Caco-2 (cell line): ENCODE data around the gene TRMT1L. TPM values are rescaled to one million over a fixed set of nuclear protein-coding genes. Genes with fewer than 3 reads are reported as not detected.

Source experiments
- BruUV-seq: library from RNA; stranded (reverse); fragments of 400-500 nt; replicated peaks from 2 replicates; lab custom pipeline; 2021; lab: Mats Ljungman, UMichigan
- CTCF ChIA-PET: fragments of 300-600 bp; sonication (Branson Sonifier 250); formaldehyde crosslinking; loops from one replicate; lab custom pipeline; 2022; ENCODE audit warnings: antibody characterized with exemption; lab: Charles Lee
- POLR2A ChIA-PET: fragments of 300-600 bp; sonication (Branson Sonifier 250); formaldehyde crosslinking; loops from one replicate; lab custom pipeline; 2022; ENCODE audit warnings: antibody characterized with exemption; lab: Charles Lee
- DNase-seq, 2 experiments: peaks; one replicate each; pipeline versions ENCODE4 v3.0.0 to v3.0.0-alpha.2; 2020 to 2022
- H3K27me3 ChIP-seq: replicated peaks from 2 replicates; pipeline ENCODE4 v1.6.0; 2011; ENCODE audit warnings: low read length; ENCODE audit not compliant: control insufficient read depth, insufficient read depth
- H3K36me3 ChIP-seq: 2 replicates; pipeline ENCODE4 v1.5.1; 2011; ENCODE audit warnings: low read length; ENCODE audit not compliant: control insufficient read depth, insufficient read depth
- H3K4me1 ChIP-seq: fragments of 250-450 bp; sonication (Bioruptor Pico); 2 replicates; pipeline ENCODE4 v1.5.1; 2020; ENCODE audit warnings: mild to moderate bottlenecking
- H3K4me3 ChIP-seq: 2 replicates; pipeline ENCODE4 v1.5.1; 2011; ENCODE audit warnings: low read depth, mild to moderate bottlenecking, control low read depth, low read length
- H3K9me3 ChIP-seq: fragments of 250-450 bp; sonication (Bioruptor Pico); 2 replicates; pipeline ENCODE4 v1.5.1; 2020; ENCODE audit warnings: mild to moderate bottlenecking, moderate library complexity
- H3K27ac Mint-ChIP-seq: one replicate; pipeline ENCODE4 v1.8.0; 2022; ENCODE audit warnings: mixed read lengths; ENCODE audit not compliant: unreplicated experiment
- H3K27me3 Mint-ChIP-seq: one replicate; pipeline ENCODE4 v1.8.0; 2022; ENCODE audit warnings: mixed read lengths; ENCODE audit not compliant: insufficient read depth, unreplicated experiment
- H3K36me3 Mint-ChIP-seq: one replicate; pipeline ENCODE4 v1.8.0; 2022; ENCODE audit warnings: mild to moderate bottlenecking, mixed read lengths; ENCODE audit not compliant: insufficient read depth, unreplicated experiment
- H3K4me1 Mint-ChIP-seq: one replicate; pipeline ENCODE4 v1.8.0; 2022; ENCODE audit warnings: low read depth, mixed read lengths; ENCODE audit not compliant: unreplicated experiment
- H3K4me3 Mint-ChIP-seq: one replicate; pipeline ENCODE4 v1.8.0; 2022; ENCODE audit warnings: mild to moderate bottlenecking, moderate library complexity, mixed read lengths; ENCODE audit not compliant: unreplicated experiment
- H3K9me3 Mint-ChIP-seq: one replicate; pipeline ENCODE4 v1.8.0; 2022; ENCODE audit warnings: mixed read lengths; ENCODE audit not compliant: unreplicated experiment
- intact Hi-C: fragments of 100-400 bp; cut with micrococcal nuclease; formaldehyde crosslinking; loops from one replicate; pipeline ENCODE4 v1.10.0; 2022; ENCODE audit not compliant: unreplicated experiment
- total RNA-seq: library from RNA; stranded (reverse); gene quantifications from 2 replicates; pipeline ENCODE4 v1.2.3, GENCODE V29; 2022
- TF ChIP-seq, protein P1 (sequence below), 2 experiments: fragments of 200-600 bp in 1 of 2; IDR thresholded peaks; 1 replicate in 1 of 2; 2 replicates in 1 of 2; pipeline versions ENCODE4 v1.5.1 to v1.8.0; 2011 to 2022; ENCODE audit warnings: antibody characterized with exemption in 1 of 2, control low read depth in 1 of 2, inconsistent platforms in 1 of 2, low read depth in 1 of 2, low read length in 1 of 2, mild to moderate bottlenecking in 1 of 2, moderate library complexity in 1 of 2; ENCODE audit not compliant: insufficient read depth in 1 of 2, severe bottlenecking in 1 of 2, unreplicated experiment in 1 of 2

The TRMT1L gene
- total RNA-seq, 1 experiment from 2014 or later = 14.2 TPM

GRCh38 chr1:185087746-185088145 lies 69.0 kb downstream of the TRMT1L start:
- TF ChIP-seq, protein P1, sequence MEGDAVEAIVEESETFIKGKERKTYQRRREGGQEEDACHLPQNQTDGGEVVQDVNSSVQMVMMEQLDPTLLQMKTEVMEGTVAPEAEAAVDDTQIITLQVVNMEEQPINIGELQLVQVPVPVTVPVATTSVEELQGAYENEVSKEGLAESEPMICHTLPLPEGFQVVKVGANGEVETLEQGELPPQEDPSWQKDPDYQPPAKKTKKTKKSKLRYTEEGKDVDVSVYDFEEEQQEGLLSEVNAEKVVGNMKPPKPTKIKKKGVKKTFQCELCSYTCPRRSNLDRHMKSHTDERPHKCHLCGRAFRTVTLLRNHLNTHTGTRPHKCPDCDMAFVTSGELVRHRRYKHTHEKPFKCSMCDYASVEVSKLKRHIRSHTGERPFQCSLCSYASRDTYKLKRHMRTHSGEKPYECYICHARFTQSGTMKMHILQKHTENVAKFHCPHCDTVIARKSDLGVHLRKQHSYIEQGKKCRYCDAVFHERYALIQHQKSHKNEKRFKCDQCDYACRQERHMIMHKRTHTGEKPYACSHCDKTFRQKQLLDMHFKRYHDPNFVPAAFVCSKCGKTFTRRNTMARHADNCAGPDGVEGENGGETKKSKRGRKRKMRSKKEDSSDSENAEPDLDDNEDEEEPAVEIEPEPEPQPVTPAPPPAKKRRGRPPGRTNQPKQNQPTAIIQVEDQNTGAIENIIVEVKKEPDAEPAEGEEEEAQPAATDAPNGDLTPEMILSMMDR (IDR thresholded peaks at IDR 0.05; ENCODE audit: insufficient read depth in 1 of 2, low read depth in 1 of 2, low read length in 1 of 2, severe bottlenecking in 1 of 2, unreplicated experiment in 1 of 2) = no peak
- CTCF ChIA-PET = no interaction called here
- no TSS peak for BruUV-seq

DNA sequence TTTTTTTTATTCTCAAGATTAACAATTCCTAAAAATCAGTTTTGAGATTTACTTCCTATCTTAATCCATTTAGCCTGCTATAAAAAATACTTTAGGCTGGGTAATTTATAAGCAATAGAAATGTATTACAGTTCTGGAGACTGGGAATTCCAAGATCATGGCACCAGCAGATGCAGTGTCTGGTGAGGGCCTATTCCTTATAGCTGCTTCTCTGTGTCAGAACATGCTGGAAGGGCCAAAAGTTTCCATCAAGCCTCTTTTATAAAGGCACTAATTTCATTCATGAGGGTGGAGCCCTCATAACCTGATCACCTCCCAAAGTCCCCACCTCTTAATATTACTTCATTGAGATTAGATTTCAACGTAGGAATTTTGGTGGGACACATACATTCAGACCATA lies 69.7 kb downstream of the TRMT1L start:
- Mint-ChIP-seq H3K4me3 (no peak overlapping the region), H3K27ac (no peak overlapping the region), H3K27me3 (no peaks in the 10 kb centered on the region), H3K9me3 (no peaks in the 10 kb centered on the region), H3K36me3 (peaks cover 12% of the 10 kb centered on the region), H3K4me1 (no peaks in the 10 kb centered on the region)
- H3K4me3 ChIP-seq = no peak overlapping the region
- H3K27me3 ChIP-seq = no peaks in the 10 kb centered on the region
- intact Hi-C loops = no loop called here
- no peak for DNase-seq
- ChIA-PET POLR2A (no interaction called here), CTCF (no interaction called here)
- H3K4me1 ChIP-seq = no peaks in the 10 kb centered on the region
- H3K36me3 ChIP-seq = no peaks in the 10 kb centered on the region; the same call in 1 of the 2 replicates
- H3K9me3 ChIP-seq = no peaks in the 10 kb centered on the region
- TF ChIP-seq, protein P1 (IDR thresholded peaks at IDR 0.05; ENCODE audit: insufficient read depth in 1 of 2, low read depth in 1 of 2, low read length in 1 of 2, severe bottlenecking in 1 of 2, unreplicated experiment in 1 of 2) = no peak
- BruUV-seq = no TSS peak

More at GRCh38 chr1:185087746-185088145, 69.0 kb downstream of the TRMT1L start:
- POLR2A ChIA-PET = no interaction called here
- no peaks in the 10 kb centered on the region for H3K4me1 ChIP-seq
- Mint-ChIP-seq H3K4me3 (no peak overlapping the region), H3K36me3 (peaks cover 12% of the 10 kb centered on the region), H3K27me3 (no peaks in the 10 kb centered on the region), H3K27ac (no peak overlapping the region), H3K4me1 (no peaks in the 10 kb centered on the region), H3K9me3 (no peaks in the 10 kb centered on the region)
- intact Hi-C loops = no loop called here
- no peaks in the 10 kb centered on the region for H3K27me3 ChIP-seq
- no peaks in the 10 kb centered on the region for H3K9me3 ChIP-seq
- no peaks in the 10 kb centered on the region; the same call in 1 of the 2 replicates for H3K36me3 ChIP-seq
- no peak for DNase-seq
- no peak overlapping the region for H3K4me3 ChIP-seq

GRCh38 chr1:185083818-185084217 lies 72.9 kb downstream of the TRMT1L start:
- H3K4me1 Mint-ChIP-seq = peaks cover 6% of the 10 kb centered on the region
- CTCF ChIA-PET = no interaction called here
- DNase-seq = no peak
- TF ChIP-seq, protein P1 (IDR thresholded peaks at IDR 0.05; ENCODE audit: insufficient read depth in 1 of 2, low read depth in 1 of 2, low read length in 1 of 2, severe bottlenecking in 1 of 2, unreplicated experiment in 1 of 2) = no peak
- no peaks in the 10 kb centered on the region for H3K27me3 Mint-ChIP-seq
- intact Hi-C loops = no loop called here
- no TSS peak for BruUV-seq
- peaks cover 10% of the 10 kb centered on the region for H3K9me3 Mint-ChIP-seq
- H3K4me3 ChIP-seq = no peak overlapping the region
- H3K27me3 ChIP-seq = no peaks in the 10 kb centered on the region
- peaks cover 6% of the 10 kb centered on the region for H3K36me3 Mint-ChIP-seq
- no peak overlapping the region for H3K27ac Mint-ChIP-seq
- H3K9me3 ChIP-seq = no peaks in the 10 kb centered on the region
- no peak overlapping the region for H3K4me3 Mint-ChIP-seq
- no peaks in the 10 kb centered on the region for H3K4me1 ChIP-seq
- POLR2A ChIA-PET = no interaction called here
- H3K36me3 ChIP-seq = no peaks in the 10 kb centered on the region; the same call in 1 of the 2 replicates
